ENCODE results near the gene PPP4R3B.
"Not testable (repeated sequence)": the region's sequence is repeated elsewhere in the genome, so short reads cannot be mapped to it uniquely, and the experiment has no call there.

The PPP4R3B gene

DNA sequence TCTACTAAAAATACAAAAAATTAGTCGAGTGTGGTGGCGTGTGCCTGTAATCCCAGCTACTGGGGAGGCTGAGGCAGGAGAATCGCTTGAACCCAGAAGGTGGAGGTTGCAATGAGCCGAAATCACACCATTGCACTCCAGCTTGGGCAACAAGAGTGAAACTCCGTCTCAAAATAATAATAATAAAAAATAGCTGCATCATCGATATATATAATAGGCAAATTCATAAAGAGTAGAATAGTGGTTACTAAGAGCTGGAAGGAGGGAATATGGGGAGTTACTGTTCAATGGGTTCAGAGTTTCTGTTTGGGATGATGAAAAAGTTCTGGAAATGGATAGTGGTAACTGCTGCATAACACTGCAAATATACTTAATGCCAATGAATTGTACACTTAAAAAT is 20.6 kb downstream of the PPP4R3B start:
- in situ Hi-C loops (cut with MboI; ENCODE audit: low sequenced_read_pairs), result not testable (repeated sequence)

DNA sequence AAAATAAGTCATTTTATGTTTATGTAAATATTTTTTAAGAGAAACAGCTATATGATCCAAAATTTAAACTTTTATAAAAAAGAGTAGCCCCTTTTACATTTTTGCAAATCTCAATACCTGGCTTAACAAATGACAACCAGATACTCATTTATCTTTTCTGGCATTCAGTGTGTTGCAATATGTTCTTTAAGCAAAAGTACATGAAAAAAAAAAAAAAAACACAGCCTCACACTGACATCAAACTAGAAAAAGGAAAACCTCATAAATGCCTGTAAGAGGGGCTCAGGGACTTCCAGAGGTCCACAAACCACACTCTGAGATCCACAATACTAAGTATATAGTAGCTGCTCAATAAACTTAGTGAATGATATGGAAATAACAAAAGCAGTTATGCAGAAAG is 21.9 kb downstream of the PPP4R3B start:
- in situ Hi-C loops (cut with MboI; ENCODE audit: low sequenced_read_pairs), result no loop called here

- in situ Hi-C loops (cut with MboI; ENCODE audit: low sequenced_read_pairs), result no loop called here
Observed at GRCh38 chr2:55592130-55592529, 25.3 kb downstream of the PPP4R3B start.

DNA sequence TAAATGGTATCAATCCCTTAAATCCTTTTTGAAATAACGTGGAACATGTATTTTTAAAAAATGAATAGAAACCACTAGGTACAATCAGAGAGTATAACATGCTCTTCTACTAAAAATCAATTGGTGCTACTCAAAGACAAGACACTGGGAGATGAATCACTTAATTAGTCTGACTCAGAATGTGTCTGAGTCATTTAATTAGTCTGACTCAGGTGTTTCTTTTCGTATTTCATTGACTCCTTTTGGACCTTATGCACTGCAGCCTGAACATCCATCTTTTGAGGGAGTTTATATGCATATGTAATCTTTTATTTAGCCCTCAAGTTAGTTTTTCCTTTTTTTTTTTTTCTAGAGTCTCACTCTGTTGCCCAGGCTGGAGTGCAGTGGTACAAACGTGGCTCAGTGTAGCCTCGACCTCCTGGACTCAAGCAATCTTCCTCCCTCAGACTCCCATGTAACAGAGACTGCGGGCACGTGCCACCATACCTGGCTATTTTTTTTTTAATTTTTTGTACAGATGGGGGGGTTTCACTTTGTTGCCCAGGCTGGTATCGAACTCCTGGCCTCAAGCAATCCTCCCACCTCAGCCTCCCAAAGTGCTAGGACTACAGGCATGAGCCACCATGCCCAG is 26.5 kb downstream of the PPP4R3B start:
- in situ Hi-C loops (cut with MboI; ENCODE audit: low sequenced_read_pairs), result no loop called here

DNA sequence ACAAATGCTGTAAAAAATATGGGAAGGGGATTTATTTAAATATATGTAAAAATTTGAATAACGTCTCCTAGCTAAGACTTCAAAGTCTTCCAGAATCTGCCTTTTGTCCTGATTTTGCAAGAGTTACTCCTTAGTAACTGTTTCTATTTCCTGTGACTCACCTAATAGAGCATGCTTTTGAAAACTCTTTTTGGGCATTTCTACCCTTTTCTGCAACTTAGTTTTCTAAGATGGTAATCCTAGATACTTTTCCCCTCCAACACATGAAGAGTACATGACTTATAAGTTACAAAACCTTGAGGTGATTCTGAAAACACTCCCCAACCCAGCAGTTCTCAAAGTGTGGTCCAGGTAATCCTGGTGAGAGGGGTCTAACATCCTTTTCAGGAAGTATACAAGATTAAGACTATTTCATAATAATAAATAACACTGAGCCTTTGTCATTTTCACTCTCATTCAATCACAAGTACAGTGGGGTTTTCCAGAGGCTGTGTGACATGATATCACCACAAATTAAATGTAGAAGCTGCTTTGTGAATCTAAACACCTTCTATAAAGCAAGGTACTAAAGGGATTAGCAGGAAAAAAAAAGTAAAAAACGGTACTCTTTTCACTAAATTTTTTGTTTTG is 31.9 kb downstream of the PPP4R3B start:
- in situ Hi-C loops (cut with MboI; ENCODE audit: low sequenced_read_pairs), result no loop called here

- in situ Hi-C loops (cut with MboI; ENCODE audit: low sequenced_read_pairs), result no loop called here
Observed at GRCh38 chr2:55581874-55582547, 35.4 kb downstream of the PPP4R3B start.

- in situ Hi-C loops (cut with MboI; ENCODE audit: low sequenced_read_pairs), result no loop called here
Observed at GRCh38 chr2:55581435-55581834, 36.0 kb downstream of the PPP4R3B start.

GRCh38 chr2:55569002-55569401 is 48.4 kb downstream of the PPP4R3B start:
- in situ Hi-C loops (cut with MboI; ENCODE audit: low sequenced_read_pairs), result not testable (repeated sequence)

- in situ Hi-C loops (cut with MboI; ENCODE audit: low sequenced_read_pairs), result no loop called here
Observed at GRCh38 chr2:55567298-55567697, 50.1 kb downstream of the PPP4R3B start.

GRCh38 chr2:55565613-55566012 is 51.8 kb downstream of the PPP4R3B start:
- in situ Hi-C loops (cut with MboI; ENCODE audit: low sequenced_read_pairs), result no loop called here

DNA sequence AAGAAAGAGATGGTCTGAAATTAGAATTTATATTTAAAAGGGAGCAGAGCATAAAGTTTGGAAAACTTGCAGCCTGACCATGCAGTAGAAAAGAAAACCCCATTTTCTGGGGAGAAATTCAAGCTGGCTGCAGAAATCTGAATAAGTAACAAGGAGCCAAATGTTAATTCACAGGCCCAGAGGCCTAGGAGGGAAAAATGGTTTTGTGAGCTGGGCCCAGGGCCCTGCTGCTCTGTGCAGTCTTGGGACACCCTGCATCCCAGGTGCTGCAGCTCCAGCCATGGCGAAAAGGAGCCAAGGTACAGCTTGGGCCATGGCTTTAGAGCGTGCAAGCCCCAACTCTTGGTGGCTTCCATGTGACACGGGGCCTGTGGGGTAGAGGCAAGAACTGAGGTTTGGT is 56.6 kb downstream of the PPP4R3B start:
- in situ Hi-C loops (cut with MboI; ENCODE audit: low sequenced_read_pairs), result no loop called here

- in situ Hi-C loops (cut with MboI; ENCODE audit: low sequenced_read_pairs), result no loop called here
Observed at GRCh38 chr2:55556809-55557208, 60.6 kb downstream of the PPP4R3B start.

DNA sequence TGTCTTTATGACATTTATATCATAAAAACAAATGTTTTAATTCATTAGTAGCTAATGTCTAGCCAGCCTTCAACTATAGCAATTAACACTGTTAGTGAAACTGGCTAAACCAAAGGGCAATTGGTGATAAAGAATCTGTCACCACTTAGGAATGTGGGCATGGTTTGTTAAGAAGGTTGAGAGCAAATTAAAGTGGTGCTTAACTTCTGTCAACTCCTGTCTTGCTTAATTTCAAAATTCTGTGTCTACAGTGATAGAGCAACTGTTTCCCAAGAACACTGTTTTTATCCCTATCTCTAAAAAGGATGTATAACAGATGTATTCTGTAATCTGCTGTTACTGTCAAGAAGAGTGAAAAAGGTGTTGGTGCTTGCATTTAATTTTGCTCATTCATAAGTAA is 61.4 kb downstream of the PPP4R3B start:
- in situ Hi-C loops (cut with MboI; ENCODE audit: low sequenced_read_pairs), result no loop called here

GRCh38 chr2:55553321-55553720 is 64.1 kb downstream of the PPP4R3B start:
- in situ Hi-C loops (cut with MboI; ENCODE audit: low sequenced_read_pairs), result no loop called here

- in situ Hi-C loops (cut with MboI; ENCODE audit: low sequenced_read_pairs), result no loop called here
Observed at GRCh38 chr2:55550368-55551102, 66.9 kb downstream of the PPP4R3B start.

DNA sequence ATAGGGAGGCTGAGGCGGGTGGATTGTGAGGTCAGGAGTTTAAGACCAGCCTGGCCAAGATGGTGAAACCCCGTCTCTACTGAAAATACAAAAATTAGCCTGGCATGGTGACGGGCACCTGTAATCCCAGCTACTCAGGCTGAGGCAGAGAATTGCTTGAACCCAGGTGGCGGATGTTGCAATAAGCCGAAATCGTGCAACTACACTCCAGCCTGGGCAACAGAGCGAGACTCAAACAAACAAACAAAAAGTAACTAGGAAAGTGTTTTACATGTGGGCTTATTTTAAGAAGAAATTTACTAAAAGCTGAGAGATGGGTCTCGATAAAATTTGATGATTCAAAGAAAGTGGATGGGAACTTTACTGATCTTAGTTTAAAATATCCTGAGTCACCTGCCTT is 69.7 kb downstream of the PPP4R3B start:
- in situ Hi-C loops (cut with MboI; ENCODE audit: low sequenced_read_pairs), result not testable (repeated sequence)

DNA sequence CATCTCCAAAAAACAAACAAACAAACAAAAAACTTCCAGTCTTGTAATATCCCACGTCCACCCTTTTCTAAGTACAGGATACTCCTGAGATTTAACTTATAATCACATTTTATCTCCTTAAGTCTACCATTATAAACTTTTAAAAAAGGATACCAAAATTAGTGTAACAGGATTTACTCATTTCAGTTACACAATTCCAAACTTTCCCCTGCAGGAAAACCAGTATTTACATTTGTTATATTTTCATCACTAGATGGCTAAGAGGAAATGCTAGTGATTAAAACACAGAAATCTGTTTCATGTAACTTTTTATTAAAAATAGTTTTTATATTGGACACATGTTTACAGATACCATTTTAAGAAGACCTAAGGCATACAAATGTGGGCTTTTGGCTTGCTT is 70.4 kb downstream of the PPP4R3B start:
- in situ Hi-C loops (cut with MboI; ENCODE audit: low sequenced_read_pairs), result no loop called here

DNA sequence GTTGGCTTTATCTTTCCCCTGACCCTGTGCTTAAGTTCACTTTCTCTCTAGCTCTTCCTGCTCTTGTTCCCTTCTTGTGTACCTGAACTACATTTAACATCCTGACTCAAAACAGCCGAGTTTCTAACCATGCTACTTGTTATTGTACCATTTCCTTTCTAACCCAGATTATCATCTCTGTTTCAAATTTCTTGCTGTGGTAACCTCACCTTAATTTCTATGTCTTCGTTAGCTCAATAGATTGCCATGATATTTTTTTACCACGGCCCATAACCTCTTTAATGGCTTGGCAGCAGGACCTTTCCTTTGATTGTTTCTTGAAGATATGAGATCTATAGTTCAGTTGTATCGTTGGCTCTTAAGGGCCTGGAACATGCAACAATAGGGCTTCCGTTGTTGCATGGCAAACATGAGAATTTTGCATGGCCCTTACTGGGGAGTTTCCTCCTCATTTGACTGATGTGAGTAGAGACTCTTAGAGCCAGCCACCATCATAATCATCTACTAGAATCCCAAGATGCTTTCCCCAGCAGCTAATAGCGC is 86.8 kb downstream of the PPP4R3B start:
- in situ Hi-C loops (cut with MboI; ENCODE audit: low sequenced_read_pairs), result no loop called here

- in situ Hi-C loops (cut with MboI; ENCODE audit: low sequenced_read_pairs), result no loop called here
Observed at GRCh38 chr2:55526174-55526573, 91.2 kb downstream of the PPP4R3B start.

- in situ Hi-C loops (cut with MboI; ENCODE audit: low sequenced_read_pairs), result no loop called here
Observed at GRCh38 chr2:55524884-55525437, 92.5 kb downstream of the PPP4R3B start.
